HuH-7 (cell line): ENCODE results near the gene CHCHD3.
"Not testable (repeated sequence)": the region's sequence is repeated elsewhere in the genome, so short reads cannot be mapped to it uniquely, and the experiment has no call there.

Experiments
- DNase-seq: peaks from one replicate; pipeline ENCODE4 v3.0.0; 2011; ENCODE audit warnings: low spot score

Gene CHCHD3

DNA sequence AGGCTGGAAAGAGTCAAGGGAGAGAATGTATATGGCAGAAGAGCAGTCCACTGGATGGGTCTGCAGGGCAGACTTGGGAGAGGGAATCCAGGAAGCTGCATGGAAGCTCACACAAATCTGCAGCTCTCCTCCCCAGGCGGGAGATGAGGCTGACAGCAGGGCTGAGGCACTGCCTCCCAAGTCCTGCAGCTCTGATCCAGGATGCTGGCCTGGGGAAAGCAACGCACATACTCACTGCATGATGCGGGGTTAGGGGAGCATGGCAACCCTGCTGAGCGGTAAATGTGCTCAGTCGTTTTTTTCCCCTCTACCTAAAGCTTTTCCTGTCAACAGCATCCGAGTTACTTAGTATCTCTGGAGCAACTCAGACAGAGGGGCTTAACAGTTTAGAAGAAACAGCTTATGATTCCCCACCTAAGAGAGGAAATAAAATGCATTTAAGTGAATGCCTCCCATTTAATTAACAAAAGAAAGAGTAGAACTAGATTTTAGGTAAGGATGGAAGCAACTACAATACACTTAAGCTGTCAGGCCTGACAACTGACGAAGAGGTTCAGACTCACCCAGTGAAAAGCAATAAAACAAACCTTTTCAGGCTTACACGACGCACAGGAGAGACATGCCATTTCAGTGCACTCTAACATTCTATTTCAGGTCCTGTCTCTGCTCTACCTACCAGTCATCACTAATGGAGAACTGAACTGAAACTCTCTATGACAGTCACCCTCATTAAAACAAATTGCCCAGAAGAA, 37.0 kb downstream of the CHCHD3 start:
- DNase-seq = no peak

DNA sequence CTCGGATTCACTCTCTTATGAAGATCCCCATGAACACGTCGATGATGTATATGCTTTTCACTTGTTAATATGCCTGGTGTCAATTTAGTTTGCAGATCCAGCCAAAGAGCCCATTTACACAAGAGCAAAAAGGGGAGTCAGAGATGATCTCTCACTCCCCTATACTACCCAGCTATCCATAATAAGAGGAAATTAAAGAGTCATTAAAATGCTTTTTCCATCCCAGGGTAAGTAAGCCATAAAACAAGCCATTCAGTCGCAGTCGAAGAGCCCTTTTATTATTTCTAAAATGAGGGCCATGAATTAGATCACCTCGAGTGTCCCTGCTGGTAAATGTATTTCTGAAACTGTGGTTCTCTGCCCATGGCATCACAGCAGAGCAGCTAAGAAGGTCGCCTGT, 41.2 kb downstream of the CHCHD3 start:
- no peak for DNase-seq

DNA sequence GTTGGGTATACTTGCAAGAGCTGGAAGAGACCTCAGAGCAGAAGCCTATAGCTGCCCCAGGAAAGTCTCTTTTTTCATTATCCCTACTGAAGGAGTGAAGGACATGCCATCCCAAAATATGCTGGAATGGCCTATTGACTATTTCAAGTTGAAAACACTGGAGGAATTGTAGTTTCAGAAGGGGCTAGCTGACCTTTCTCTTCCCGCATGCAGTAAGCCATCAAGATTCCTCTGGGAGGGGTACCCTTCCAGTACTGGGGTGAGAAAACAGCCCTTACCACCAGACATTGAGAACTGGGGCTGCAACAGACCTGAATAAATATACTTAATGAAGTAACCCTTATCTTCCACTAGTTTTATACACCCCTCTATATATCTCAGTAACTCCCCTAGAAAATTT, 41.7 kb downstream of the CHCHD3 start:
- no peak for DNase-seq

DNA sequence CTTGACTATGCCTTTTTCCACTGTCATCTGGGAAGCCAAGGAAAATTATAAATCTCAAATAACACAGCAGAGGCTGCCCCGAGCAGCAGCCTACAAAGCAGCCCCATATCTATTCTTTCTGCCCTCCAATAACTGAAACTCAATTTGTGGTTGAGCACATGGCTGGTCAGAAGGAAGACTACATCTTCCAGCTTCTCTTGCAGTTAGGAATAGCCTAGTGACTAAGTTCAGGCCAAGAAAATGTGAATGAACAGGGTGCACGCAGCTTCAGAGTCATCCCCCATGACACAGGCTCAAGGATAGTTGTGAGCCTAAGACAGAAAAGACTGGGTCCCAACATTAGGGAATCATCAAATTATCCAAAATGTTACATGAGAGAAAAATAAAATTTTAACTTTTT, 42.3 kb downstream of the CHCHD3 start:
- no peak for DNase-seq

DNA sequence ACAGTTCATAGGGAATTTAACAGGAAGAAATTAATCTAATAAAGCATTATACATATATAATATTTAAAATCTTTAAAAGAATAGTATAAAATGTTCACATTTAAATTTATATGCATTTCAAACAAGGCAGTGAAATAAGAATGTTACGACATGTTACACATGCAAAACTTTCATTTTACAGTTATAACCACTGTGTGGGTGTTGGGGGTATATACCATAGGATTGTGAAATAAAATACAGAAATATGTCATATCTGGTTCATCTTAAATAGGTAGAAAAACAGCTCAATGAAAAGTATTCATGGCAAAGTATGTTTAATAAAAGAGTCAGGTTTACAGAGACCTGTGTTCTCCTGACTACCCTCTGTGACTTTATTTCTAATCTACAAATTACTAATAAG, 45.6 kb downstream of the CHCHD3 start:
- no peak for DNase-seq

DNA sequence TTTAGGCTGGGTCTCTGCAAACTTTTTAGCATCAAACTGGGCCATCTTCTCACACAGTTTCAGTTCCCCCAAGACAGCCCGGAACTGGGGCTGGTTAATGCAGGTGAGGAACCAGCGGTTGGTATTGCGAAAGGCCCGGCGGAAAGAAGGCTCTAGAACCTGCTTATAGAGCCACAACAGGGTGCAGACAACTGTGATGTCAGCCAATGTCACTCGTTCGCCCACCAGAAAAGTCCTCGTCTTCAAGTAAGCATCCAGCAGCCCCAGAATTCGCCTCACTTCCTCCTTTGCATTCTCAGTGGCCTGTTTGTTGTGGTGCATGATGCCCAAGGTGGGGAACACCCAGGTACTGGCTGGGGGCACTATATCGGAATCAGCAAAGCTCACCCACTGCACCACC, 46.6 kb downstream of the CHCHD3 start:
- not testable (repeated sequence) for DNase-seq

DNA sequence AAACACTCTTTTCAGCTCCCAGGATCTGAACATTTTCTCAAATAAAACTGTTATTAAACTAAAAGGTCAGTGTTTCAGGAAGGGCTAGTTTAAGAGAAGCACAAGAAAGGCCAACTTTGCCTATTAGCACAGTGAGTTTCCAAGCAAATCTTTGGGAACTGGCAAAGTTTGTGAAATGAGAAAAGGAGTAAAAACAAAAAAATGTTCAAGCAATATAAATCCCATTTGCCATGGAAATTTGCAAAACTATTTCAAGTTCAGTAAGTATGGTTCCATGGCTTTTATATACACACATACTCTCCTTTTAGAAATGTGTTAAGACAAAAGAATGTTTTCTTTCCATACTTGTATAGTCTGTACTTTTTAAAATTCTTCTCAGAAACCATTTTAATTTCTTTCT, 51.5 kb downstream of the CHCHD3 start:
- DNase-seq = no peak

DNA sequence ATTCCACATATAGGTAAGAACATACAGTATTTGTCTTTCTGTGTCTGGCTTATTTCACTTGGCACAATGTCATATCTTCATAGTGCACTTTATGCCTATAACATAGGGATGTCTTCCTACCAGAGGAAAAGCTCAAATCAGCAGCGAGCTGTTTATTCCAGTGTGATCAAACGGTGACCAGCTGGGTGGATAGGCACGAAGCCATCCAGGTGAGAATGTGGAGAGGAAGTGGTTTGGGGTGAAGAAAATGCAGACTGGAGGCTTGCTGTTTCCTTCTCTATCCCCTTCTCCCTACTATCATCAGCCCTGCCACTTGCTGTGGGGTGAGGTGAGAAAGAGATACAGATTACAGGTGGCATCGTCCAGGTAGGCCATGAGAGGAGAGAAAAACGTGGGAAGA, 52.4 kb downstream of the CHCHD3 start:
- DNase-seq = no peak

DNA sequence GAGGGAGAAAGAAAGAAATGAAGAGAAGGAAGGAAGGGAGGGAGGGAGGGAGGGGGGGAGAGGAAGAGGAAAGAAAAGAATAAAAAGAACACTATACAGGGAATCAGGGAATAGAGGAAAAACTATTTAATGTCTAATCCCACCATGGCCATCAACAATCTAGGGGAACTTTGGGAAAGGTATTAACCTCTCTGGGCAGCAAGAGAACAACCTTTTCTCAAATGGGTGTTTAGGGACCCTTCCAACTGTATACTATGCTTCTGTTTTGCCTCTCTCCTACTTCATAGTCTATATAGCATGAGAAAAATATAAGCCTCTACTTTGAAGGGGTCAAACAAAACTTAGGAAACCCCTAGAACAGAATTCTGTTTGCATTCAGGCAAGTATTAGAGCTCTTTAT, 54.5 kb downstream of the CHCHD3 start:
- no peak for DNase-seq

DNA sequence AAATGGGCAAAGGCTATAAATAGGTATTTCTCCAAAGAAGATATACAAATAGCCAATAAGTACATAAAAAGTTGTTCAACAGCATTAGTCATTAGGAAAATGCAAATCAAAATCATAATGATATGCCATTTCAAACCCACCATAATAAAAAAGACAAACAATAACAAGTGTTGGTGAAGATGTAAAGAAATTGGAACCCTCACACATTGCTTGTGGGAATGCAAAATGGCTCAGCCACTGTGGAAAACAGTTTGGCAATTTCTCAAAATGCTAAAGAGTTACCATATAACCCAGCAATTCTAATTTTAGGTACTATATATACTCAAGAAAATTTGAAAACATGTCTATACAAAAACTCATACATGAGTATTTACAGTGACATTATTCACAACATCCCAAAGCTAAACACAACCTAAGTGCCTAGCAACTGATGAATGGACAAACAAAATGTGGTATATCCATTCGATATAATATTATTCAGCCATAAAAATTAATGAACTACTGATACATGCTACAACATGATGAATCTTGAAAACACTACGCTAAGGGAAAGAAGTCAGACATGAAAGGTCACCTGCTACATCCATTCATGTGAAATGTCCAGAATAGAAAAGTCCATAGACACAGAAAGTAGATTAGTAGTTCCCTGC, 55.6 kb downstream of the CHCHD3 start:
- DNase-seq = no peak

DNA sequence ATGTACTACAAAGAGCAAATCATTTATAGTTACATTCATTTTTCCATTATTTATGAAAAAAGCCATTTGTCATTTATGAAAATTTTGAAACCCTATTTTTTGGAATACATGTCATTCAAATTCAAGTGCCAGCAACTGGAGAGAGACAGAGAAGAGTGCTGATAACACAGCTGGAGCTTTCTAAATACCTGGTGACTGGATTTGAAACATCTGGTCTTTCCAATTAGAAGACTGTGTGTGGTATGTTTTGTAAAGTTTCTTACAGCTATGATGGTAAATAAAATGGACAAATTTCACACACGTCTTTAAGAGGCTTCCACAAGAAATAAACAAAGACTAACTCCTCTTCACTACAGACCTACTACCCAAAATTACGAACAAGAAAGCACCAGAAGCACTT, 56.8 kb downstream of the CHCHD3 start:
- no peak for DNase-seq

DNA sequence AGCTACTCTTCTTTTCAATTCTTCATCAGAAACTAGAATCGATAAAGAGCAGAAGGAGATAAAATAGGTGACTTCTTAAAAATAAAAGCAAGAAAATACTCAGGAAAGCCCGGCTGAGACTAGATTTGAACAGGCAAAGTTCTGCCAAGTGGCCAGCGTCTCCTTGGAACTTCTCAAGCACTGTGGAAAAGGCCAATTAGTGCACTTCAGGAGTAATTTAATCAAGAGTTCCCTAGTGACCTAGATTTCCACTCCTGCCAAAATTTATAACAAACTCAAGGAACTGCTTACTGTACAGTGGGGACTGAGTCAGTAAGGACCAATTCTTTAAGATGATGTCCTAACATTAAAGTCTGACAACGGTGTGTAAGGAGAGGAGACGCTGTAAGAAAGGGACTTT, 57.3 kb downstream of the CHCHD3 start:
- DNase-seq = no peak

DNA sequence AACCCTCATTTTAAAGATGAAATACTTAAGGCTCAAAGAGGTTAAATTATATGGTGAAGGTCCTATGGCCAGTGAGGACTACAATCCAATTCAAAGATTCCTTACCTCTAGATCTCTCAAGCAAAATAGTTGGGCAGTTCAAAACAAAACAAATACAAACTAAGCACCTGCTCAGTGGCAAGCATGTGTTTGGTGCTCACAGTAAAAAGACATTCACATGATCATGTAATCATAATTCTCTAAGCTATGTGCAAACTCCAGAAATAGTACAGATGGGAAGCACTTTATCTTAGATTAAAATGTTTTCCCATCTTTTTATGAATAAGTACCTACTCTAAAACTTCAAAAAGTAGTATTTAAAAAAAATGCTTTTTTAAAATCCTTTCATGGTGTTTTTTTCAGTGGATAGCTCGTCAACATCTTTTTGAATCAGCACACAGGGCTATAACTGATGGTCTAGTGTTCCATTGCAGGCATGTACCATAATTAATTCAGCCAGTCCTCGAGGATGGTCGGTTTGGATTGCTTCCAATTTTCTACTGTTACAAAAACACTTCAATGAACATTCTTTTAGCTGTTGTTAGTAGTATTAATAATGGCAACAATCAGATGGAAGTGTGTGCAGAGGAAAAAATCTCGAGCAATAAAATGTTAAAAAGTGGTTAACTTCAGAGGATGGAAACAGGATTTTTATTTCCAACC, 58.4 kb downstream of the CHCHD3 start:
- DNase-seq = no peak

DNA sequence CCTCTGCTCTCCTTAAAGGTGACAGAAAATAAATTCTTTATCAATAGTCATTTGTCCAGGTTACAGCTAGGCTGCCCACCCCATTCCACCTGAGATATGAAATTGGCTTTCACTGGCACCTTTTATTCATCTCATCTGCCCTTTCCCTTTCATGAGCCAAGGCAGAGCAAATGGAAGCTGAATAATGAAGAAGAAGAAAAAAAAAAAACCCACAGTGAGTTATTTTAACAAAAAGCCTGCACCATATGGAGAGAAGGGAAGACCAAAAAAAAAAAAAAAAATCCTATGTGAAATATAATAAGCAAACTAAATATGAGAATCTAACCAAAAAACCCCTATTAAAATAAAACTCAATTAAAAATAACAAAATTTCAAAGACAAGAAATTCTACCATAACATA, 59.2 kb downstream of the CHCHD3 start:
- no peak for DNase-seq

DNA sequence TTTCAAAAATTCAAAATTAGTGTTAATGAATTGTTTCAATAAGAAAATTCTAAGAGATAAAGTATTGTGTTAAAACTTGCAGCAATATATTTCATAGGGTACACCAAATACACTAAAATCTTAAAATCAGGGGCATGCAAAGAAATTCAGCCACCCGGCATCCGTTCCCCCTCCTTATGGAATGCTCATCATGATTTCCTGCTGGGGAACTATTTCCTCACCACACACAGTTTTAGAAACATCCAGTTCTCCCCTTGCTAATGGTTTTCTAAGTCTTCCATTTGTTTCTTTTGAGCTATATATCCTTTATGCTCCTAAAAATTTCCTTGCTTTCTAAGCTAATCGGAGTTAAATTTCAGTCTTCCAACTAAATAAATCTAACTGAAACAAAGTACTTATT, 60.7 kb downstream of the CHCHD3 start:
- no peak for DNase-seq

DNA sequence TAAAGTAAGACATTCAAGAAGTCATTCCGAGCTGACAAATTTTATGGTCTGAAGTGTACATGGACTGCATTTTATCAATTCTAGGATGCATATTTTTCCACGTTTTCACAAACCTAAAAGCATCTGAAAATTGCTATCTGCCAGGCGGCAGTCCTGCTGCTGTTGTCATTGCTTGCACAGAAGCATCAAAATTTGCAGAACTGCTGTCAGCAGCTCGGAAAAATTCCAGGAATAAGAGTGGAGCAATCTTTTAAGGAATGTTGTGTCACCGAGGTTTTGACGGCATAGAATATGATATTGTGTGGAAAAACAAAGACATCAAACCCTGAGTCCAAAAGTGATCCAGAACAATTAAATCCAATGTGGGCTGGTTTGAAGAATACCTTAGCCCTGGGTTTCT, 61.4 kb downstream of the CHCHD3 start:
- no peak for DNase-seq

DNA sequence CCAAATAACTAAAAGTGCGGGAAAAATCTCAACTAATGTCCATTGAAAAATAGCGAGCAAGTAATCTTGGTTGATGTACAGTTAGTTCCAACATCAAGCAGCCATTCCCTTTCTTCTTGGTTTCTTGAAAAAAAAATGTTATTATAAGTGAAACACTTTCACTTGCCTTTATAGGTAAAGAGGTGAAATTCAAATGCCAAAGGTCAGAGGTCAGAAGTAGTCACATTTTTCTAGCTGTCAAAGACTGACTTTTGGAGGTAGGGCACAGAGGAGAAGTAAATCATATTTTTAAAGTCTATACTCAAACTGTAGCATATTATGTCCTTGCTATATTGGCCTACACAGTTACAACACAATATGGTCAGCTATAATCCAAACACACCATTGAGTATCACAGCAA, 62.3 kb downstream of the CHCHD3 start:
- no peak for DNase-seq

DNA sequence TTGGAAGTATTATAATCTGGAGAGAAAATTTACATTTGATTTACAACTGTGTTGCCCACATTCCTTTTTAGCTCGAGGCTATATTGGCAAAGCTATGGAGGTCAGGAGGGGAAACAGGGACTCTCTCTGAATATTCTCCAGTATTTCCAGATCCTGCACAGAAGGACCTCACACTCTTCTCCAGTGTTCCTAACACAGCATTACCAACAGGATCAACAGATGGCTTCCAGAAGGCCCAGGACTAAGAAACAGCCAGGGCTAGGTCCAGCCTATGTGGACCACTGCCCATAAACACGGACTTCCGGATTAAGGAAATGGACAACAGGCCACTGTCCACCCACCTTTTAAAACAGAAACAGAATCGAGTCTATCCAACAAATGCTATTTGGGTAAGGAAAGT, 65.3 kb downstream of the CHCHD3 start:
- DNase-seq = no peak

DNA sequence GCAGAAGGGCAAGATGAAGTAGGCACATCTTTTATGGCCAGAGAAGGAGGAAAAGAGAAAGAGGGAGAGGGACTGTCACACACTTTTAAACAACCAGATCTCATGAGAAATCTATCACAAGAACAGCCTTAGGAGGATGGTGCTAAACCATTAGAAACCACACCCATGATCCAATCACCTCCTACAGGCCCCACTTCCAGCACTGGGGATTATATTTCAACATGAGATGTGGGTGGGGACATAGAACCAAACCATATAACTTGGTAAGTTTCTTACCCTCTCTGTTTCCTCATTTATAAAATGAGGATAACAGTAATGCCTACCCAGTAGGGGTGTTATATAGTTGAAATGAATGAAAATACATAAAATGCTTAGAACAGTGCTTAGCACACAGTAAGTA, 66.0 kb downstream of the CHCHD3 start:
- no peak for DNase-seq

DNA sequence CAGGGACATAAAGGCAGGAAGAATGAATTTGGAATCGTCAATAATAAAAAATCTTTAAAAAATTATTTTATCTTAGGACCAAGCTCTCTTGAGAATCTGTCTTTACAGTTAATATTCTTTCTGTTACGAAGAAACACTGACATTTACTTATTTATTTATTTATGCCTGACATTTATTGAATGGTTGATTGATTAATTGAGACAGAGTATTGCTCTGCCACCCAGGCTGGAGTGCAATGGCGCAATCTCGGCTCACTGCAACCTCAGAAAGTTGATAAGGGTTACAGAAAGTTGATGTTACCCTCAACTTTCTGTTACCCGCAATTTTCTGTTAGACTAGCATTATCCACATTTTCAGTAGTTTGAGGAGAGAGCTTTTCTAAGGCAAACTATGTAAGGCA, 70.1 kb downstream of the CHCHD3 start:
- DNase-seq = no peak

DNA sequence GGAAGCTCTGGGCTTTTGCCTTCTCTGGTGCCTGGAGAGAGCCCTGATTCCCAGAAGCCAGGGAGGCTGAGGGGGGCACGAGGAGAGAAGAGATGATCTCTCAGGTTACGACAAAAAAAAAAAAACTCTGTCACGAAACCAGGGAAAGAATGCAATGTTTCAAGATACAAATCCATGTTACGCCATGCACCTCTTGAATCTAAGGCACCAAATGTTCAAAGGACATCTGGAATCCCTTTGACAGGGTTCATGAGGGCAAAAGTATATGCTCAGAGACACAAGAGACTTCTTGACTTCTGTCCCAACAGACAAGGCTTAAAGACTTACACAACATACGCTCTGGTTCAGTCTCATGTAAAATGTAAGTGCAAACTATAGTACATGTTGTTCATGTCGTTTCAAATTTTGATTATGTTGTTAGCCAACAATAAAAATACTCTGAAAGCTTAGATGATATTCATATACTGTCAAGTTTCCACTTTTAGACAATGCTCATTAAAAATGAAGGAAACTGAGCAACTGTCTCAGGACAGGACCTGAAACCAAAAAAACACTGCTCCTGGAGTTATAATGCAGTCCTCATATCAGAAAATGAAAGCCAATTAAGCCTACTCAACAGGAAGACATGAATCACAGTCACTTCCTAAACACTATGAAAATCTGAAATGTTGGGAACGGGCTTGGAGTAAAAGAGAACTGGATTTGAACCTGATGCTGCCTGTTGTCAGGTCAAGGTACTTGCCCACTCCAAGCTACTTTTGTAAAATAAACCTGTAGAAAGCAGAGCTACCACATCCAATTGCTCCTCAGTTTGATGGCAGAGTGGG, 72.3 kb downstream of the CHCHD3 start:
- no peak for DNase-seq

DNA sequence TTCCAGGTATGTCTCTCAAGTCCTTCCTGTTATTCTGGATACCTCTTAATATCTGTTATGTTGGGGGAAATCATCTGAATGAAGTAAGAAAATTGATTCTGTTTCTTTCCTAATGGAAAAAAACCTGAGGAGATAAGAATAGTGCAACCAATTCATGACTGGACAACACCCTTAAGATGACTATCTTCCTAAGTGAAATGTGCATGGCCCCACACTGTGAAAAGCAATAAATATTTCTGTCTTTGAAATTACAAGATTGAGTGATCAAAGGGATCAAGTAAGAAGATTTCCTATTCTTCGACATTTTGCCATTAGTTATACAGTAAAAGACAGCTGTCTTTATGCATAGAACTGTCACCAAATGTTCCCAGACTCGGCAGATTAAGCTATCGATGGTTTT, 73.9 kb downstream of the CHCHD3 start:
- no peak for DNase-seq
